Endothelial cell (in vitro differentiated cells): ENCODE data around the gene CCDC127. TPM values are rescaled to one million over a fixed set of nuclear protein-coding genes. Genes with fewer than 3 reads are reported as not detected.
"Not testable (repeated sequence)": the region's sequence is repeated elsewhere in the genome, so short reads cannot be mapped to it uniquely, and the experiment has no call there.

ENCODE experiments used
- DNase-seq: peaks from one replicate; pipeline ENCODE4 v3.0.0; 2021; ENCODE audit warnings: low spot score
- H3K27ac Mint-ChIP-seq: one replicate; pipeline ENCODE4 v1.8.0; 2021; ENCODE audit warnings: mixed read lengths, inconsistent platforms; ENCODE audit not compliant: unreplicated experiment
- H3K27me3 Mint-ChIP-seq: one replicate; pipeline ENCODE4 v1.8.0; 2021; ENCODE audit warnings: mild to moderate bottlenecking, moderate library complexity, mixed read lengths, inconsistent platforms; ENCODE audit not compliant: unreplicated experiment
- H3K36me3 Mint-ChIP-seq: one replicate; pipeline ENCODE4 v1.8.0; 2021; ENCODE audit warnings: mild to moderate bottlenecking, low read depth, mixed read lengths, inconsistent platforms; ENCODE audit not compliant: unreplicated experiment
- H3K4me1 Mint-ChIP-seq: one replicate; pipeline ENCODE4 v1.8.0; 2021; ENCODE audit warnings: mild to moderate bottlenecking, mixed read lengths, inconsistent platforms; ENCODE audit not compliant: unreplicated experiment
- H3K4me3 Mint-ChIP-seq: one replicate; pipeline ENCODE4 v1.8.0; 2021; ENCODE audit warnings: mild to moderate bottlenecking, mixed read lengths, inconsistent platforms; ENCODE audit not compliant: unreplicated experiment
- H3K9me3 Mint-ChIP-seq: one replicate; pipeline ENCODE4 v1.8.0; 2021; ENCODE audit warnings: mixed read lengths, inconsistent platforms; ENCODE audit not compliant: unreplicated experiment
- long read RNA-seq: library from polyadenylated mRNA; unstranded; transcript quantifications from one replicate; pipeline ENCODE4 v2.0.0, GENCODE V29; 2020; ENCODE audit not compliant: unreplicated experiment
- total RNA-seq: library from RNA; stranded (reverse); fragmentation: NEBNext Ultra II Directional; extraction: Animal tissue kit (Norgen Biotek cat#: 25700); gene quantifications from one replicate; pipeline ENCODE4 v1.2.1, GENCODE V29; 2021; ENCODE audit not compliant: unreplicated experiment
- TF ChIP-seq, protein P1 (sequence below): fragments of 200-600 bp; sonication (generic); IDR thresholded peaks from one replicate; pipeline ENCODE4 v1.5.0; 2021; ENCODE audit warnings: antibody characterized with exemption; ENCODE audit not compliant: unreplicated experiment

CCDC127 gene, protein sequence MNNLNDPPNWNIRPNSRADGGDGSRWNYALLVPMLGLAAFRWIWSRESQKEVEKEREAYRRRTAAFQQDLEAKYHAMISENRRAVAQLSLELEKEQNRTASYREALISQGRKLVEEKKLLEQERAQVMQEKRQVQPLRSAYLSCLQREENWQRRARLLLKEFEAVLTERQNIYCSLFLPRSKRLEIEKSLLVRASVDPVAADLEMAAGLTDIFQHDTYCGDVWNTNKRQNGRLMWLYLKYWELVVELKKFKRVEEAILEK
- total RNA-seq: 8.1 TPM
- long read RNA-seq, full-length matches to known transcripts: 13 of 15 reads
- long read RNA-seq, partial matches to known transcripts: 0 of 15 reads
- long read RNA-seq, other reads (novel, unspliced or antisense): 2 of 15 reads

DNA sequence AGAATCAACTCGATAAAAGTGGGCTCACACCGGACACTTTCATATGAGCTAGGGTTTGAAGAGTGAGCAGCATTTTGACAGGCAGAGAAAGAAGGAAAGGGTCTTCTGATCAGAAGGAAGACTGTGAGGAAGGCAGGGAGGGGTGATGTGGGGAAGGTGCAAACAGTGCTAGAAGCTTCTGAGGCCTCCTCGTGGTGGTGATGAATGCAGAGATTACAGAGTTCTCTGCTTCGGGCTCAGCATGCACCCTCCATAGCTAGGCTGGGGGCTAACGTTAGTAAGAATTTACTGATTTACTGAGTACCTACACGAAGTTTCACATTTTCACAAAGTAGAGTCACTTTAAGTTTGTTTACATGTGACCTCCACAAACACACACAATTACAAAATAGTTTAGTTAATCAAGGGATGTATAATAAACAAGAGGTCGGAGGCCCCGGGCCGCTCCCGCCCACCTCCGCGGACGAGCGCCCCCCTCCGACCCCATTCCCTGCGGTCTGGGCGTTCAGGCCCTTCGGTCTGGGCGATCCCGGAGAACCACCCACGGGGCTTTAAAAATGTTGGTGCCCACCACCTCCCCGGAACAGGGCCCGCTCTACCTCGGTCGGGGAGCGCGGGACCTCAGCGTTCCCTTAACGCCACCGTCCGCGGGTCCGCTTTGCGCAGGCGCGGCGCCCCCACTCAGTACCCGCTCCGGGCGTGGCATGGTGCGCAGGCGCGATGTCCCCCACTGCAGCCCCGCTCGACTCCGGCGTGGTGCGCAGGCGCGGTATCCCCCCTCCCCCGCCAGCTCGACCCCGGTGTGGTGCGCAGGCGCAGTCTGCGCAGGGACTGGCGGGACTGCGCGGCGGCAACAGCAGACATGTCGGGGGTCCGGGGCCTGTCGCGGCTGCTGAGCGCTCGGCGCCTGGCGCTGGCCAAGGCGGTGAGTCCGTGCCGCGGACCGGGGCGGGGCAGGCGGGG, at the start of gene CCDC127, which contains the start of gene SDHA:
Gene CCDC127 (minus strand): TSS at position 660 of the 963 bp plus-strand sequence. CDS start 1,304 bp downstream, outside the sequence.
Gene SDHA (plus strand): TSS at position 827 of the 963 bp plus-strand sequence. CDS start 36 bp downstream, at position 863.
- peak within 1 kb of the TSS; percentile 98 for H3K4me3 Mint-ChIP-seq
- H3K27me3 Mint-ChIP-seq, H3K9me3 Mint-ChIP-seq, H3K36me3 Mint-ChIP-seq: not testable (repeated sequence)
- peak within 1 kb of the TSS; percentile 72 for H3K27ac Mint-ChIP-seq
- H3K4me1 Mint-ChIP-seq: peaks cover 10% of the 10 kb centered on the region
- peak; percentile 100 for DNase-seq

DNA sequence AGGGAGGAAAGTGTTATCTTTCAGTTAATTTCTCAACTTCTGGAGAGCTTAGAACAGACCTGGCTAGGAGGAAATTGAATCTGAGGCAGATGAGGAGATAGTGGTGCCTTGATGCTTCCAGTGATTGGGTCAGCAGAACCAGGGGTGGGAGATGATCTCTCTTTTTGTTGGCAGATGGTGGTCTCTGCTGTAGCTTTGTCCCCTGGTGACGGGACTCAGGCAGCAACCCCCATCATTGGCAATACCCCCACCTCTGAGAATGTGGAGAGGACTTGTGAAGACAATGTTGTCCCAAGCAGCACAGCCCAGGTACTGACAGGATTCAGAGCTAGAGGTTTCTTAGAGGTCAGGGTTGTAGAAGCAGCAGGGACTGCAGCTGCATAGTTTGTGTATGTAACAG, 49.8 kb upstream of the CCDC127 start:
- Mint-ChIP-seq H3K4me3 (no peak overlapping the region), H3K36me3 (peaks cover 9% of the 10 kb centered on the region), H3K4me1 (peaks cover 1% of the 10 kb centered on the region), H3K27me3 (peaks cover 6% of the 10 kb centered on the region), H3K27ac (no peak overlapping the region), H3K9me3 (no peaks in the 10 kb centered on the region)
- TF ChIP-seq, protein P1, sequence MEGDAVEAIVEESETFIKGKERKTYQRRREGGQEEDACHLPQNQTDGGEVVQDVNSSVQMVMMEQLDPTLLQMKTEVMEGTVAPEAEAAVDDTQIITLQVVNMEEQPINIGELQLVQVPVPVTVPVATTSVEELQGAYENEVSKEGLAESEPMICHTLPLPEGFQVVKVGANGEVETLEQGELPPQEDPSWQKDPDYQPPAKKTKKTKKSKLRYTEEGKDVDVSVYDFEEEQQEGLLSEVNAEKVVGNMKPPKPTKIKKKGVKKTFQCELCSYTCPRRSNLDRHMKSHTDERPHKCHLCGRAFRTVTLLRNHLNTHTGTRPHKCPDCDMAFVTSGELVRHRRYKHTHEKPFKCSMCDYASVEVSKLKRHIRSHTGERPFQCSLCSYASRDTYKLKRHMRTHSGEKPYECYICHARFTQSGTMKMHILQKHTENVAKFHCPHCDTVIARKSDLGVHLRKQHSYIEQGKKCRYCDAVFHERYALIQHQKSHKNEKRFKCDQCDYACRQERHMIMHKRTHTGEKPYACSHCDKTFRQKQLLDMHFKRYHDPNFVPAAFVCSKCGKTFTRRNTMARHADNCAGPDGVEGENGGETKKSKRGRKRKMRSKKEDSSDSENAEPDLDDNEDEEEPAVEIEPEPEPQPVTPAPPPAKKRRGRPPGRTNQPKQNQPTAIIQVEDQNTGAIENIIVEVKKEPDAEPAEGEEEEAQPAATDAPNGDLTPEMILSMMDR: no peak
- DNase-seq: no peak

DNA sequence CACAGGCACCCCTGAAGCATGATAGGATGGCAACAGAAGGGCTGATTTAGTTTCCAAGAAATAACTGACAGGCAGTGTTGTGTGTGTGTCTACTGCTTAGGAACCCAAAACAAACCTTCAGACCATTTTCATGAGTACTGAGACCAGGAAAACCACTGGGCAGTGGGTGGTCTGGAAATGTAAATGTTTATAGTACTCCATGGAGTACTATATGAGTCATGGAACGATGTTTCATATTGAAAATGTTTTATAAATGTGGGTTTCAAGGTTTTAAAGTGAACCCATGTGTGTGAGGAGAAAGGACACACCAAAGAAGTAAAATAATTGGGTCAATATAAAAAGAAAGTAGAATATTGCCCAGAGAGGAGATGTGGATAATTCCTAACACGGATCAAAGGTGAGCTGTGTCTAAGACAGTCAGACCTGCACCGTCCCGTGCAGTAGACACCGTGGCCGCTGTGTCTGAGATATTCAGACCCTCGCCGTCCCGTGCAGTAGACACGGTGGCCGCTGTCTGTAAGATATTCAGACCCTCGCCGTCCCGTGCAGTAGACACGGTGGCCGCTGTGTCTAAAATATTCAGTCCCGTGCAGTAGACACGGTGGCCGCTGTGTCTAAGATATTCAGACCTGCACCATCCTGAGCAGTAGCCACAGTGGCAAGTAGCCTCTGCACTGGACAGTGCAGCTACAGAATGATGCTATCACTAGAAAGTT, 48.5 kb upstream of the CCDC127 start:
- H3K36me3 Mint-ChIP-seq: peaks cover 13% of the 10 kb centered on the region
- not testable (repeated sequence) for H3K27ac Mint-ChIP-seq, H3K9me3 Mint-ChIP-seq, H3K4me1 Mint-ChIP-seq, H3K4me3 Mint-ChIP-seq, H3K27me3 Mint-ChIP-seq, DNase-seq

DNA sequence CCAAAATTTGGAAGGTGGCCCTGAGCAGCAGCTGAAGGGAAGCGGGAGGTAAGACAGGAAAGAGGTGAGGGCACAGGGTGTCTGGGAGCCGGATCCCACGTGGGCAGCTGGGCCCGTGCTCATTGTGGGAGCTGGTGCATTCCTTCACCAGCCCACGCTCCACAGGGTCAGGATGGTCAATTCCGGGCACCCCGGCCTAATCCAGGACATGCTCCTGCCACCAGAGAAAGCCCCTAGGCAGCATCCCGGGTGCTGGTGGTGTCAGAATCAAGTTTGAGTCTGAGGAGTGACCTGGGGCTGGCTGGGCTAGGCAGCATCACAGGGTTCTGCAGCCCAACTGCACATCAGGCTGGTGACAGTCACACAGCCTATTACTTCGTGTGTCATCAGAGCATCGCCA, 46.4 kb upstream of the CCDC127 start:
- Mint-ChIP-seq H3K4me3 (peak overlapping the region; percentile 47), H3K27me3 (peaks cover 7% of the 10 kb centered on the region), H3K36me3 (peaks cover 13% of the 10 kb centered on the region), H3K9me3 (no peaks in the 10 kb centered on the region), H3K4me1 (no peaks in the 10 kb centered on the region), H3K27ac (no peak overlapping the region)
- TF ChIP-seq, protein P1: no peak
- no peak for DNase-seq

DNA sequence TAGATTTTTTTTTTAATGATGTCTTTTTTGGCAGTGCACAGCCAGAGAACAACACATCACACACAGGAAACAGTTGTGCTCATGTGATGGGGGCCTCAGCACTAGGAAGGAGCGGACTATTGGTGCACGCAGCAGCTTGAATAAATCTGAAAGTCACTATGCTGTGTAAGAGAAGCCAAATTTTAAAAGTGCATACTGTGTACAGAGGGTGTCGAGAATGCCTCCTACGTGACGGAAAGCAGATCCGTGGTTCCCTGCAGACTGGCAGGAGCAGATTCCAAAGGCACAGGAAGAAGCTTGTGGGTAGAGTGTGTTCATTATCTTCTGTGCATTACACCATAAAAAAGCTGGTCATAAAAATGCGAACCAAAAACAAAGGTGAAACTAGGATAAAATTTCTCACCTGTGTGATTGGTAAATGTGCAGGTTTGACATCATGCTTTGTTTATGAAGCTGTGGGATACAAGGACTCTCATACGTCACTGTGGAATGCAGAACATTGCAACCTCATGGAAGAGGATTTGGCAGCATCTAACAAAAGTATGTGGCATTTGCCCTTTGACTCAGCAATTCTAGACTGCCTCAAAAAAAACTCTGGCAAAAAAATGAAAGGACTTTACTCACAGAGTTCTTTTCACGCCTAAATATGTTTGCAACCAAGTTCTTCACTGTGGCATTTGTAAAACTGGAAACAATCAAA, 45.5 kb upstream of the CCDC127 start:
- not testable (repeated sequence) for DNase-seq, H3K9me3 Mint-ChIP-seq, H3K4me3 Mint-ChIP-seq, H3K27ac Mint-ChIP-seq, H3K4me1 Mint-ChIP-seq, H3K27me3 Mint-ChIP-seq
- peaks cover 16% of the 10 kb centered on the region for H3K36me3 Mint-ChIP-seq
